Measurements from ENCODE around the gene ERLIN1.

ERLIN1 gene

GRCh38 chr10:100168313-100168643 lies 17.6 kb downstream of the ERLIN1 start:
- DNase-seq, result no peak

- no peak for DNase-seq
These were observed 18.1 kb downstream of the ERLIN1 start for GRCh38 chr10:100167553-100168312.

DNA sequence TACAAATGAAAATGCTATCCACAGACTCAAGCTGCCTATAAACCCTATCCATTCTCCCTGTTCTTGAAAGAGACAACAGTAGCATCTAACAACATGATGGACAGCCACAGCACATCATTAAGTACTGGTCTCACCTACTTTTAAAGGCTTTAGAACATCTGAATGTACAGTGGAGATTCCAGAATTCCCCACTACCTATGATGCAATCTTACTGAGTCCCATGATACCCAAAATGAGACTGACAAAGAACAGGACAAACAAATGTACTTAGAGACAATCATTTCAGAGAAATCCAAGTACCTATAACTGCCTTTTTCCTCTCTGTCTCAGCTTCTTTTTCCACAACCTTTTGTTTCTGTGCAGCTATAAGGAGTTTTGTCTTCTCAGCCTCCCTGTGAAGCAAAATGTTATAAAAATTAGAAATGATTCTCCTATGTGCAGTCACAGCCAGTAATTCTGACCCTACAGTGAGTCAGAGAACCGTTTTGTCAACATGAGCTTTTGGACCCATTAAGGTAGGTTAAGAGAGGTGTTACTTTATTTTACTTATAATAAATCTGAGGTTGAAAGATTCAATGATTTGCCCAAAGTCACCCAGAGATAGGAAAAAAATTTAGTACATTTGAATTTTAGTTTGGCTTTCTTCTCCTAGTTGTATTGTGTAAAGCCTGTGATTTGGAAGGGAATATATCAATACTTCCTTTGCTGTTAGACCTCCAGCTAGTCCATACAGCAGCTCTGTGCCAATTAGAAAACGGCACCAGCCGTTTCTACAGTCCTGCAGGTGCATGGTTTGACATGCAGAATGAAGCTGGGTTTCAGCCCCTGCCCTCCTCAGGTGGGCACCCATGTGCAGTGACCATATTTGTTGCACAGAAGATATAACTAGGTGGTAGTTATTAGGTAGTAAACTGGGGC lies 21.9 kb downstream of the ERLIN1 start:
- no peak for DNase-seq

DNA sequence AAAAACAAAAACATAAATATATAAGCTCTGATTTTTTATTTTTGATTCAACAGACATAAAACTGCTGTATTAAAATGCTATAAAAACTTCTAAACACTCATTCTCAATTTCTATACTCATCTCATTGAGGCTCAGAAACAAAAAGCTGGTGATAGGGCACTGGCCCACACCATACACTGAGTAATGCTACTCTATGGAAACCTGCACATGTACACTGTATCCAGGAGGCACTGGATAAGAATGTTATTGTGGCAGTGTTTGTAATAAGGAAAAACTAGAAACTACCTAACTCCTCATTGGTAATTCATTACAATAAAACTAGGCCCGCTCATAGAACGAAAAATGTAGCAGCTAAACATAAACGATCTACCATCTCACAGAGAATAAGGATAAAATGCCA lies 23.1 kb downstream of the ERLIN1 start:
- no peak for DNase-seq

- DNase-seq, result no peak
These were observed 27.6 kb downstream of the ERLIN1 start for GRCh38 chr10:100158044-100158805.

- DNase-seq, result no peak
These were observed 28.7 kb downstream of the ERLIN1 start for GRCh38 chr10:100157156-100157555.

GRCh38 chr10:100155936-100156335 lies 29.9 kb downstream of the ERLIN1 start:
- DNase-seq, result no peak

DNA sequence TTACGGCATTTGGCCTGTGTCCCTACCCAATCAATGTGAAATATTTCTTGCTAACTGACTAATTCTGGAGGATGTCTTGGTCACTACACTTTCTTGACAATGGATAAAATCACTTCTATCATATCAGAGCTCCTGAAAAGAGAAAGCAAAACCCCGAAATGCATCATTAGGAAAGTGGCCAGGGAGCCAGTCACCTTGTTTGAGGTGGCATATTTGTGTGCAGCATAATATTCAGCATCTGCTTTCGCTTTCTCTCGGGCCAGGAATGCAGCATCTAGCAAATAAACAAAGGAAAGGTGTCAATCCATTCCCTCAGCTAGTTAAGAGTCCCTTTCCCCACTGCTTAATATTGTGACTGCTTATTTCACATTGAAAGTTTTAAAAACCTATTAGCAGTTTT lies 31.2 kb downstream of the ERLIN1 start:
- DNase-seq, result no peak

- no peak for DNase-seq
These were observed 32.5 kb downstream of the ERLIN1 start for GRCh38 chr10:100153239-100153825.

- DNase-seq, result no peak
These were observed 34.0 kb downstream of the ERLIN1 start for GRCh38 chr10:100151723-100152300.

GRCh38 chr10:100148353-100149211 lies 37.2 kb downstream of the ERLIN1 start:
- DNase-seq, result no peak

DNA sequence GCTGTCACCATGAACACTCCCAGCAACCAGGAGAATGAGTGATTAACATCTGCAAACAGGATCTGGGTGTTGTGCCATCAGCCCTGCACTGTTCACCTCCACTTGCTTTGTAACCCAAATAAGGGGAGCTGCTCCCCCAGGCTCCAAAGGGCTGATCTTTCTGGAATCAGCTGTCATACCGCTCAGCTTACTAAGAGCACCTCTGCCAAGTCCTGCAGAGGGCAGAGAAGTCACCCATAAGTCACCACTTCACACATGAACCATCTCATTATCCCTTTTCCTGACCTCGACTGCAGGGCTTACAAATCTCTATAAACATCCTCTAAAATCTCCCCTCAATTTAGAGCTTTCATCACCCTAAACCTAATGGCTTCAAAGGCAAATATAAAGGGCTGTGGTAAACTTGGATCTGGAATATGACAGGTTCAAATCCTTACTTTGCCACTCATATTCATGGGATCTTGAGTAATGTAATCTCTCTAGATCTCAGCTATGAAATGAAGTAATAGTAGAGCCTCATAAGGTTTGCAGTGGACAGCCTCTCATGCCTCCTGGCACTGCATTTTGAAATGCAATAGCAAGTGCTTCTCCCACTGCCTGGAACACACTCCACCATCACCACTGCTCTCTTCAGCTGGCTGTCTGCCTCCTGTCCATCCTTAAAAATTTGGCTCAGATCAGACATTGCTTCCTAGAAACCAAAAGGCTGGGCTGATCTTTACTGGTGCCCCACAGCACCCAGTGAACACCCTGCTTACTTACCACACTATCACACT lies 38.8 kb downstream of the ERLIN1 start:
- DNase-seq, result no peak

DNA sequence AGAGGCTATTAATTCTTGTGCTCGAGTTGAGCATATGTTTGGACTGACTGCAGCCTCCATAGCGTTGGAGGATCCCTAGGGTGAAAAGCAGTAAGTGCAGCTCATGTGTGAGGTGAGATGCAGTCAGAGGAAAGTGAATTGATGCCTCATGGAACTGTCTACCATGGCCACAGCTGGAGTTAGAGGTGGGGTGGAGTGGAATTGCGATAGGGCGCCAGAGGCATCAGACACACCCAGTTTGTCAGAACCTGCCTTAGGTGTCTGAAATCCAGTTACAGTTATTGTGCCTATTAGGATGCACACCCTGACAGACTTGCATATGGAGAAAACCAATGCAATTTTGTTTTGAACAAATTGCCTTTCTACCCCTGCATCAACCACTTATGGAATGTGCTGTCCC lies 39.4 kb downstream of the ERLIN1 start:
- no peak for DNase-seq

DNA sequence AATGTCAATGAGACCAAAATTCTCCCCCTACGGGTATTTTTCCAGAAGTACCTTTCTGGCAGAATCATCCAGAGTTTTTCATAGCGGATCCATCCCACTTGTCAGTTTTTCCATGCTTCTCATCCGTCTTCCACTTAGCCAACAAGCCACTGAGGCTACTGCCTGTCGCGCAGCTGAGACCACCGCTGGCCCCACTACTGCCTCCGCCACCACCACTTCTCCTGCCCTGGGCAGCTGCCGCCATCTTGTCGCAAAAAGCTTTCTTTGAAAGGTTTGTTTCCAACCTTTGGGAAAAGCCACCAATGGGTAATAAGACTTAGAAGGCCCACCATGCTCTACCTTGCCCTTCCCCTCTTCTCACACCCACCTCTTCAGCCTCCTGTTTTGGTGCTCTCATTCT lies 42.1 kb downstream of the ERLIN1 start:
- DNase-seq, result no peak

GRCh38 chr10:100141446-100142087 lies 44.3 kb downstream of the ERLIN1 start:
- DNase-seq, result no peak

- no peak for DNase-seq
These were observed 45.8 kb downstream of the ERLIN1 start for GRCh38 chr10:100140070-100140469.

- no peak for DNase-seq
These were observed 46.8 kb downstream of the ERLIN1 start for GRCh38 chr10:100138921-100139496.

GRCh38 chr10:100135486-100135885 lies 50.3 kb downstream of the ERLIN1 start:
- no peak for DNase-seq

DNA sequence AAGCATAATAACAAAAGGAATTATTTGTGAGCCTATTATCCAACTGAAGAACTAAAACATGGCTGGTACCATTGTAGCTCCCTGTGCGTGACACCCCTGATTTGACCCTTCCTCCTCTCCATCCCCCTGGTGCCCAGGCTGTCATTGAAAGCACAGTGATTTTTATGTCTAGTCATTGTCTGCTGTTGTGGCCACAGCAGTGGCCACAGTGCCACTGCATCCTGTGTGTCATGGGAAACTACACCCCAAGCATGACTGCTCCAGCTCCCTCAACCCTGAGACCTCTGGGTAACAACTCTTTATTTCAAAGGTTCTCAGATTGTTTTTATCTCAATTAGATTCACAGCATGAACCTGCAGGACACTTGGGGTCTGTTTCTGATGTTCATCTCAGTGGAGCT lies 52.0 kb downstream of the ERLIN1 start:
- no peak for DNase-seq

DNA sequence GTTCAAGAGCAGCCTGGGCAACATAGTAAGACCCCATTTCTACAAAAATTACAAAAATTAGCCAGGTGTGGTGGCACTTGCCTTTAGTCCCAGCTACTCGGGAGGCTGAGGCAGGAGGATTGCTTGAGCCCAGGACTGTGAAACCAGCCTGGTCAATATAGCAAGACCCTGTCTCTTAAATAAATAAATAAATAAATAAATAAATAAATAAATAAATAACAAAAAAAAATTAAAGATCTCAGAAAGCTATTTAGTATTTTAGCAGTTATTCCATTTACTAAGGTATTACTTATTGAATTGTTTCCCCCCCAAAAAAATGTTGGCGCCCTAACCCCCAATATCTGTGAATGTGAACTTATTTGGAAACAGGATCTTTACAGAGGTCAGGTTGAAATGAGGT lies 53.4 kb downstream of the ERLIN1 start:
- DNase-seq, result no peak

All from NCI-H510A (cell line).